A673 (cell line): ENCODE data around the gene TBX18.

Experiments
- EZH2 ChIP-seq: fragments of 200-600 bp; sonication (generic); IDR thresholded peaks from 2 replicates; pipeline ENCODE4 v1.6.1; 2017; ENCODE audit warnings: borderline replicate concordance, low read depth, mild to moderate bottlenecking, mixed read lengths, antibody characterized with exemption, low read length; ENCODE audit not compliant: poor library complexity, severe bottlenecking
- TF ChIP-seq, protein P1 (sequence below): fragments of 300-800, 200-600 bp; sonication (generic); conservative IDR thresholded peaks from 2 replicates; pipeline ENCODE4 v1.5.1; 2017; ENCODE audit warnings: low read depth, mild to moderate bottlenecking, antibody characterized with exemption, low read length, moderate library complexity, mixed read lengths

- no peak for TF ChIP-seq EZH2
- TF ChIP-seq, protein P1, sequence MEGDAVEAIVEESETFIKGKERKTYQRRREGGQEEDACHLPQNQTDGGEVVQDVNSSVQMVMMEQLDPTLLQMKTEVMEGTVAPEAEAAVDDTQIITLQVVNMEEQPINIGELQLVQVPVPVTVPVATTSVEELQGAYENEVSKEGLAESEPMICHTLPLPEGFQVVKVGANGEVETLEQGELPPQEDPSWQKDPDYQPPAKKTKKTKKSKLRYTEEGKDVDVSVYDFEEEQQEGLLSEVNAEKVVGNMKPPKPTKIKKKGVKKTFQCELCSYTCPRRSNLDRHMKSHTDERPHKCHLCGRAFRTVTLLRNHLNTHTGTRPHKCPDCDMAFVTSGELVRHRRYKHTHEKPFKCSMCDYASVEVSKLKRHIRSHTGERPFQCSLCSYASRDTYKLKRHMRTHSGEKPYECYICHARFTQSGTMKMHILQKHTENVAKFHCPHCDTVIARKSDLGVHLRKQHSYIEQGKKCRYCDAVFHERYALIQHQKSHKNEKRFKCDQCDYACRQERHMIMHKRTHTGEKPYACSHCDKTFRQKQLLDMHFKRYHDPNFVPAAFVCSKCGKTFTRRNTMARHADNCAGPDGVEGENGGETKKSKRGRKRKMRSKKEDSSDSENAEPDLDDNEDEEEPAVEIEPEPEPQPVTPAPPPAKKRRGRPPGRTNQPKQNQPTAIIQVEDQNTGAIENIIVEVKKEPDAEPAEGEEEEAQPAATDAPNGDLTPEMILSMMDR: no peak
Observed at GRCh38 chr6:84648444-84648843, 116.0 kb downstream of the TBX18 start.
